C4-2B (cell line): Measurements from ENCODE around the gene EPB41L2.

Experiments
- ZFX ChIP-seq: fragments of 450-650 bp; IDR thresholded peaks from 2 replicates; pipeline ENCODE4 v1.6.1; 2017
- TF ChIP-seq, protein P1 (sequence below): fragments of 450-650 bp; conservative IDR thresholded peaks from 2 replicates; pipeline ENCODE4 v1.5.1; 2017; ENCODE audit warnings: mild to moderate bottlenecking

GRCh38 chr6:131035582-131035981 is 27.5 kb downstream of the EPB41L2 start:
- TF ChIP-seq, protein P1, sequence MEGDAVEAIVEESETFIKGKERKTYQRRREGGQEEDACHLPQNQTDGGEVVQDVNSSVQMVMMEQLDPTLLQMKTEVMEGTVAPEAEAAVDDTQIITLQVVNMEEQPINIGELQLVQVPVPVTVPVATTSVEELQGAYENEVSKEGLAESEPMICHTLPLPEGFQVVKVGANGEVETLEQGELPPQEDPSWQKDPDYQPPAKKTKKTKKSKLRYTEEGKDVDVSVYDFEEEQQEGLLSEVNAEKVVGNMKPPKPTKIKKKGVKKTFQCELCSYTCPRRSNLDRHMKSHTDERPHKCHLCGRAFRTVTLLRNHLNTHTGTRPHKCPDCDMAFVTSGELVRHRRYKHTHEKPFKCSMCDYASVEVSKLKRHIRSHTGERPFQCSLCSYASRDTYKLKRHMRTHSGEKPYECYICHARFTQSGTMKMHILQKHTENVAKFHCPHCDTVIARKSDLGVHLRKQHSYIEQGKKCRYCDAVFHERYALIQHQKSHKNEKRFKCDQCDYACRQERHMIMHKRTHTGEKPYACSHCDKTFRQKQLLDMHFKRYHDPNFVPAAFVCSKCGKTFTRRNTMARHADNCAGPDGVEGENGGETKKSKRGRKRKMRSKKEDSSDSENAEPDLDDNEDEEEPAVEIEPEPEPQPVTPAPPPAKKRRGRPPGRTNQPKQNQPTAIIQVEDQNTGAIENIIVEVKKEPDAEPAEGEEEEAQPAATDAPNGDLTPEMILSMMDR, result no peak
- TF ChIP-seq ZFX, result no peak
